Fibroblast of villous mesenchyme (primary cell): ENCODE results near the gene ERP27. TPM values are rescaled to one million over a fixed set of nuclear protein-coding genes. Genes with fewer than 3 reads are reported as not detected.
A peak's percentile ranks its signal among the peaks of the same experiment; 100 is the strongest.

Experiments
- DNase-seq: peaks from one replicate; pipeline ENCODE4 v3.0.0-alpha.2; 2010; ENCODE audit warnings: low read depth
- H3K4me3 ChIP-seq: 2 replicates; pipeline ENCODE4 v1.5.1; 2011; ENCODE audit warnings: low read depth, mild to moderate bottlenecking, low read length
- total RNA-seq: library from RNA; depleted of rRNA; stranded (reverse); fragments of >200 nt; gene quantifications from 2 replicates; pipeline ENCODE4 v1.2.3, GENCODE V29; 2012
- TF ChIP-seq, protein P1 (sequence below): IDR thresholded peaks from 2 replicates; pipeline ENCODE4 v1.5.1; 2012; ENCODE audit warnings: low read depth, mild to moderate bottlenecking, low read length; ENCODE audit not compliant: insufficient read depth

ERP27 gene
- total RNA-seq, 1 donor, result not detected

DNA sequence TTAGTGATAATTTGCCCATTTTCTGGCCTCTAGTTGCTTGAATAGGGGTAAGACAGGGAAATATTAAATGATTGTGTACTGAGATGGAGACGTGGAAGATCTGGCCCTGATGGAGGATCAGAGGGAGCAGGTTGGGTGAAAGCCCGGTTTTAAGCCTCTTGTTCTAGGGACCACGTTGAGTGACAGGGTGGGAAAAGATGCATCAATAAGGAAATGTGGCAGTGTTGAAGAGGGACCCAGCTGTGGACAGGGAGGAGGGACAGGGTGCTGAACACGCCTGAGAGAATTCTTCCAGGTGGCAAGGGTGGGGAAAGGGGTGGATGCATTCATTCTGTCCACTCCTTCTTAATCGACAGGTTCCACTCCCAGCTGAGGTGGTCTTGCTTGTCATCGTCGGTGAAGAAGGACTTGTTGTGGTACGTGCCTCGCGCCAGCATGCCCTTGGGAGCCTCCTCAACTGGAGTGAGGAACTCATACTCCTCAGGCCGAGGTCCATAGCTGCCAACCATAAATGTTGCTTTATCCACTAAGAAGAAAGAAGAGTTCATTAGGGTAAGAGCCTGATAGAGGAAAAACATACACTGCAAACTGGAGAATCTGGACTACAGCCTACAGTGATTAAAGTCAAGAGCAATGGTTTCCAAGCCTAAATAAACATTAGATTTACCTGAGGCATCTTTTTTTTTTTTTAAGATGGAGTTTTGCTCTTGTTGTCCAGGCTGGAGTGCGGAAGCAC lies 4.0 kb upstream of the ERP27 start:
- H3K4me3 ChIP-seq, result no peak overlapping the region
- TF ChIP-seq, protein P1, sequence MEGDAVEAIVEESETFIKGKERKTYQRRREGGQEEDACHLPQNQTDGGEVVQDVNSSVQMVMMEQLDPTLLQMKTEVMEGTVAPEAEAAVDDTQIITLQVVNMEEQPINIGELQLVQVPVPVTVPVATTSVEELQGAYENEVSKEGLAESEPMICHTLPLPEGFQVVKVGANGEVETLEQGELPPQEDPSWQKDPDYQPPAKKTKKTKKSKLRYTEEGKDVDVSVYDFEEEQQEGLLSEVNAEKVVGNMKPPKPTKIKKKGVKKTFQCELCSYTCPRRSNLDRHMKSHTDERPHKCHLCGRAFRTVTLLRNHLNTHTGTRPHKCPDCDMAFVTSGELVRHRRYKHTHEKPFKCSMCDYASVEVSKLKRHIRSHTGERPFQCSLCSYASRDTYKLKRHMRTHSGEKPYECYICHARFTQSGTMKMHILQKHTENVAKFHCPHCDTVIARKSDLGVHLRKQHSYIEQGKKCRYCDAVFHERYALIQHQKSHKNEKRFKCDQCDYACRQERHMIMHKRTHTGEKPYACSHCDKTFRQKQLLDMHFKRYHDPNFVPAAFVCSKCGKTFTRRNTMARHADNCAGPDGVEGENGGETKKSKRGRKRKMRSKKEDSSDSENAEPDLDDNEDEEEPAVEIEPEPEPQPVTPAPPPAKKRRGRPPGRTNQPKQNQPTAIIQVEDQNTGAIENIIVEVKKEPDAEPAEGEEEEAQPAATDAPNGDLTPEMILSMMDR, result no peak
- no peak for DNase-seq

GRCh38 chr12:14941369-14941768 lies 3.0 kb upstream of the ERP27 start:
- DNase-seq, result no peak
- no peak overlapping the region for H3K4me3 ChIP-seq
- TF ChIP-seq, protein P1, result no peak

DNA sequence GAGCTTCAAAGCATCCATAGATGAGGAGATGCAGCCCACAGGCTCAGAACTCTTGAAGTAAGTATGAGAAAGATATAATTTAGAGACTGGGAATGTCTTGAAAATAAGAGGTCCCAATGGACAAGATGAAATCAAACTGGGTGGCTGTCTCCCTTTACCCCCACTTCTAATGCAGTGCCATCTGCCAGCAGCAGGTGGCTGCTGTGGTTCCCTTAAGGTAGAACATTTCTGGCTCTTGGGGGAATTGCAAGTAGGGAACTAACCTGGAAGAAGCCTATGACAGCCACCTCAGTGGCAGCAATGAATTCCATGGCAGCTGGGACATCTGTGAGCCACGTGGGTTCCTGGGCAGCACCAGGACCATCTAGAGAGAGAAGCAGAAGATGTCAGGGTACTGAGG lies 648 bp downstream of the ERP27 start:
- no peak overlapping the region for H3K4me3 ChIP-seq
- TF ChIP-seq, protein P1, result no peak
- no peak for DNase-seq

- TF ChIP-seq, protein P1, result no peak
- no peak overlapping the region for H3K4me3 ChIP-seq
- DNase-seq, result no peak
Observed at GRCh38 chr12:14937014-14937413, 1.3 kb downstream of the ERP27 start.

- DNase-seq, result no peak
- no peak overlapping the region for H3K4me3 ChIP-seq
- TF ChIP-seq, protein P1, result peak; percentile 15
Observed at GRCh38 chr12:14936224-14936861, 2.0 kb downstream of the ERP27 start.

DNA sequence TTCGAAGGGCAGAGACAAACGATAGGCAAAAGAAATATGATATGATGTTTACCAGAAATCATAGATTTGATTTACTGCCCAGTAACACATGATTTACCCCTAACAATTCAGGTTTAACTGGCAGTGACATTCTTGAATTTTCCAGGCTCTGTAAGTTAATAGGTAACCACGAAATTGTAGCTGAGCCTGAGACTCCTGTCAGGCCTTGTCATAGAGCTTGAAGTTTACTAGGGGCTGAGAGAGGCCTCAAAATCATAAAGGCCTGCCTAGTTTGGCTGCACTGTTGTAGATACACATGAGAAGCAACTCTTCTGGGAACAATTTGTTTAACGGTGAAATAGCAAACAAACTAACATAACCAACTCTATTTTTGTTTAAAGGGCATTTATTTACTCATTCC lies 3.3 kb downstream of the ERP27 start:
- TF ChIP-seq, protein P1, result no peak
- DNase-seq, result peak; percentile 41
- H3K4me3 ChIP-seq, result no peak overlapping the region

DNA sequence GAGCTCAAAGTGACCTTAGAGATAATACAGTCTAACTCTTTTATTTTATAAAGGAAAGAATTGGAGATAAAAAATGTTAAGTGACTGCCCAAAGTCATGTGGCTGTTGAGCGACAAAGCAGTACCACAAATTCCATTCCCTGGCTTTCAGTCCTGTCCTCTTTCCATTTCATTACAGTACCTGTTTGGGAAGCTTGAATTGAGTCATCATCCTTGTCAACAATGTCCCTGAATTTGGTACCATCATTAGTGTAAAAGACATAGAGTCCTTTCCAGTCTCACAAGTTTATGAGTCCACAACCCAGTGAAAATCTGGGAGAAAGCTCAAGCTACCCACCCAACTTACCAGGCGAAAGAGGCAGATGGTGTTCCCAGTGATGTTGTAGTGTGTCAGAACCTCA lies 3.8 kb downstream of the ERP27 start:
- DNase-seq, result no peak
- H3K4me3 ChIP-seq, result no peak overlapping the region
- TF ChIP-seq, protein P1, result no peak
